ENCODE data around the gene ANKRD40CL. TPM values are rescaled to one million over a fixed set of nuclear protein-coding genes. Genes with fewer than 3 reads are reported as not detected.

Gene ANKRD40CL
- total RNA-seq, 1 experiment from 2014 or later: not detected

DNA sequence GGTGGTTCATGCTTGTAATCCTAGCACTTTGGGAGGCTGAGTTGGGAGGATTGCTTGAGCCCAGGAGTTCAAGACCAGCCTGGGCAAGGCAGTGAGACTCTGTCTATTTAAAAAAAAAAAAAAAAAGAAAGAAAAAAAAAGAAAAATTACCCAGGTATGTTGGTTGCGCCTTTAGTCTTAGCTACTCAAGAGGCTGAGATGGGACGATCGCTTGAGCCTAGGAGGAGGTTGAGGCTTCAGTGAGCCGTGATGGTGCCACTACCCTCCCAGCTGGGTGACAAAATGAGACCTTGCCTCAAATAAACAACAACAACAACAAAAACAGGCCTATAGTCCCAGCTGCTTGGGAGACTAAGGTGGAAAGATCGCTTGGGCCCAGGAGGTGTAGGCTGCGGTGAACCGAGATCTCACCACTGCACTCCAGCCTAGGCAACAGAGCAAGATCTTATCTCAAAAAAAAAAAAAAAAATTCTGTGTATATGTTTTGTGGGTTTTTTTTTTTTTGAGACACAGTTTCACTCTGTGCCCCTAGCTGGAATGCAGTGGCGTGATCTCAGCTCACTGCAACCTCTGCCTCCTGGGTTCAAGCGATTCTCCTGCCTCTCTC, 12.5 kb upstream of the ANKRD40CL start (continued):
- TF ChIP-seq, protein P1, sequence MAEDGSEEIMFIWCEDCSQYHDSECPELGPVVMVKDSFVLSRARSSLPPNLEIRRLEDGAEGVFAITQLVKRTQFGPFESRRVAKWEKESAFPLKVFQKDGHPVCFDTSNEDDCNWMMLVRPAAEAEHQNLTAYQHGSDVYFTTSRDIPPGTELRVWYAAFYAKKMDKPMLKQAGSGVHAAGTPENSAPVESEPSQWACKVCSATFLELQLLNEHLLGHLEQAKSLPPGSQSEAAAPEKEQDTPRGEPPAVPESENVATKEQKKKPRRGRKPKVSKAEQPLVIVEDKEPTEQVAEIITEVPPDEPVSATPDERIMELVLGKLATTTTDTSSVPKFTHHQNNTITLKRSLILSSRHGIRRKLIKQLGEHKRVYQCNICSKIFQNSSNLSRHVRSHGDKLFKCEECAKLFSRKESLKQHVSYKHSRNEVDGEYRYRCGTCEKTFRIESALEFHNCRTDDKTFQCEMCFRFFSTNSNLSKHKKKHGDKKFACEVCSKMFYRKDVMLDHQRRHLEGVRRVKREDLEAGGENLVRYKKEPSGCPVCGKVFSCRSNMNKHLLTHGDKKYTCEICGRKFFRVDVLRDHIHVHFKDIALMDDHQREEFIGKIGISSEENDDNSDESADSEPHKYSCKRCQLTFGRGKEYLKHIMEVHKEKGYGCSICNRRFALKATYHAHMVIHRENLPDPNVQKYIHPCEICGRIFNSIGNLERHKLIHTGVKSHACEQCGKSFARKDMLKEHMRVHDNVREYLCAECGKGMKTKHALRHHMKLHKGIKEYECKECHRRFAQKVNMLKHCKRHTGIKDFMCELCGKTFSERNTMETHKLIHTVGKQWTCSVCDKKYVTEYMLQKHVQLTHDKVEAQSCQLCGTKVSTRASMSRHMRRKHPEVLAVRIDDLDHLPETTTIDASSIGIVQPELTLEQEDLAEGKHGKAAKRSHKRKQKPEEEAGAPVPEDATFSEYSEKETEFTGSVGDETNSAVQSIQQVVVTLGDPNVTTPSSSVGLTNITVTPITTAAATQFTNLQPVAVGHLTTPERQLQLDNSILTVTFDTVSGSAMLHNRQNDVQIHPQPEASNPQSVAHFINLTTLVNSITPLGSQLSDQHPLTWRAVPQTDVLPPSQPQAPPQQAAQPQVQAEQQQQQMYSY (CRISPR knock-in tag; IDR thresholded peaks at IDR 0.05): no peak

DNA sequence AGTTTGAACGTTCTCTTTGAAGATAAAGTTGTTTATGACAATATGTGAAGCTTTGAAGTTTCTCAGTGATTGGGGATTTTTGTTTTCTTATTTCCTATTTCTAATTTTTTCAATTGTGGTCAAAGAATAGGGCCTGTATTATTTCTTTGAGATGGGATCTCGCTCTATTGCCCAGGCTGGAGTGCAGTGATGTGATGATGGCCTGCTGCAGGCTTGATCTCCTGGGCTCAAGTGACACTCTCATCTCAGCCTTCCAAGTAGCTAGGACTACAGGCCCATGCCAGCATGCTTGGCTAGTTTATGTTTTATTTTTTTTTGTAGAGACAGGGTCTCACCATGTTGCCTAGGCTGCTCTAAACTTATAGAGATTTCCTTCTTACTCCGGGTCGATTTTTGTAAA, 11.7 kb upstream of the ANKRD40CL start:
- ChIA-PET CTCF (interaction anchor here (1.2 to 2.7 kb wide), 3 partner anchors 27 to 73 kb away, joined by 3 to 12 read pairs (median 5); no protein-coding TSS in a partner anchor), POLR2A (no interaction called here)
- Mint-ChIP-seq H3K9me3 (no peaks in the 10 kb centered on the region), H3K27ac (no peak overlapping the region), H3K27me3 (ENCODE audit: low read depth) (no peaks in the 10 kb centered on the region), H3K4me1 (no peaks in the 10 kb centered on the region; the same call in 1 of the 2 replicates), H3K36me3 (no peaks in the 10 kb centered on the region), H3K4me3 (no peak overlapping the region)
- no peak for ATAC-seq
- no peak for TF ChIP-seq IRF2 (CRISPR knock-in tag; IDR thresholded peaks at IDR 0.05; ENCODE audit: borderline replicate concordance, low read depth)
- TF ChIP-seq GABPB1 (CRISPR knock-in tag; IDR thresholded peaks at IDR 0.05): no peak
- TF ChIP-seq MYBL2 (CRISPR knock-in tag; IDR thresholded peaks at IDR 0.05): no peak
- no peak for TF ChIP-seq ZNF423 (CRISPR knock-in tag; IDR thresholded peaks at IDR 0.05)
- TF ChIP-seq PRRX2 (CRISPR knock-in tag; IDR thresholded peaks at IDR 0.05): no peak
- no peak for TF ChIP-seq NFYB (CRISPR knock-in tag; conservative IDR thresholded peaks at IDR 0.05; ENCODE audit: low read depth)
- TF ChIP-seq, protein P2, sequence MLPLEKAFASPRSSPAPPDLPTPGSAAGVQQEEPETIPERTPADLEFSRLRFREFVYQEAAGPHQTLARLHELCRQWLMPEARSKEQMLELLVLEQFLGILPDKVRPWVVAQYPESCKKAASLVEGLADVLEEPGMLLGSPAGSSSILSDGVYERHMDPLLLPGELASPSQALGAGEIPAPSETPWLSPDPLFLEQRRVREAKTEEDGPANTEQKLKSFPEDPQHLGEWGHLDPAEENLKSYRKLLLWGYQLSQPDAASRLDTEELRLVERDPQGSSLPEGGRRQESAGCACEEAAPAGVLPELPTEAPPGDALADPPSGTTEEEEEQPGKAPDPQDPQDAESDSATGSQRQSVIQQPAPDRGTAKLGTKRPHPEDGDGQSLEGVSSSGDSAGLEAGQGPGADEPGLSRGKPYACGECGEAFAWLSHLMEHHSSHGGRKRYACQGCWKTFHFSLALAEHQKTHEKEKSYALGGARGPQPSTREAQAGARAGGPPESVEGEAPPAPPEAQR (CRISPR knock-in tag; IDR thresholded peaks at IDR 0.05): no peak
- TF ChIP-seq, protein P3, sequence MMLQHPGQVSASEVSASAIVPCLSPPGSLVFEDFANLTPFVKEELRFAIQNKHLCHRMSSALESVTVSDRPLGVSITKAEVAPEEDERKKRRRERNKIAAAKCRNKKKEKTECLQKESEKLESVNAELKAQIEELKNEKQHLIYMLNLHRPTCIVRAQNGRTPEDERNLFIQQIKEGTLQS (CRISPR knock-in tag; conservative IDR thresholded peaks at IDR 0.05): no peak
- TF ChIP-seq ZNF263 (CRISPR knock-in tag; IDR thresholded peaks at IDR 0.05; ENCODE audit: low read depth): no peak
- no peak for TF ChIP-seq TEAD4 (CRISPR knock-in tag; IDR thresholded peaks at IDR 0.05)
- TF ChIP-seq JAZF1 (CRISPR knock-in tag; IDR thresholded peaks at IDR 0.05): no peak
- no peak for TF ChIP-seq KAT7 (CRISPR knock-in tag; IDR thresholded peaks at IDR 0.05; ENCODE audit: borderline replicate concordance)
- TF ChIP-seq, protein P1 (CRISPR knock-in tag; IDR thresholded peaks at IDR 0.05): no peak
- no peak for TF ChIP-seq SOX15 (CRISPR knock-in tag; IDR thresholded peaks at IDR 0.05)
- TF ChIP-seq ZNF416 (CRISPR knock-in tag; IDR thresholded peaks at IDR 0.05): no peak
- TF ChIP-seq ZBTB21 (CRISPR knock-in tag; IDR thresholded peaks at IDR 0.05; ENCODE audit: borderline replicate concordance): no peak
- TF ChIP-seq, protein P4, sequence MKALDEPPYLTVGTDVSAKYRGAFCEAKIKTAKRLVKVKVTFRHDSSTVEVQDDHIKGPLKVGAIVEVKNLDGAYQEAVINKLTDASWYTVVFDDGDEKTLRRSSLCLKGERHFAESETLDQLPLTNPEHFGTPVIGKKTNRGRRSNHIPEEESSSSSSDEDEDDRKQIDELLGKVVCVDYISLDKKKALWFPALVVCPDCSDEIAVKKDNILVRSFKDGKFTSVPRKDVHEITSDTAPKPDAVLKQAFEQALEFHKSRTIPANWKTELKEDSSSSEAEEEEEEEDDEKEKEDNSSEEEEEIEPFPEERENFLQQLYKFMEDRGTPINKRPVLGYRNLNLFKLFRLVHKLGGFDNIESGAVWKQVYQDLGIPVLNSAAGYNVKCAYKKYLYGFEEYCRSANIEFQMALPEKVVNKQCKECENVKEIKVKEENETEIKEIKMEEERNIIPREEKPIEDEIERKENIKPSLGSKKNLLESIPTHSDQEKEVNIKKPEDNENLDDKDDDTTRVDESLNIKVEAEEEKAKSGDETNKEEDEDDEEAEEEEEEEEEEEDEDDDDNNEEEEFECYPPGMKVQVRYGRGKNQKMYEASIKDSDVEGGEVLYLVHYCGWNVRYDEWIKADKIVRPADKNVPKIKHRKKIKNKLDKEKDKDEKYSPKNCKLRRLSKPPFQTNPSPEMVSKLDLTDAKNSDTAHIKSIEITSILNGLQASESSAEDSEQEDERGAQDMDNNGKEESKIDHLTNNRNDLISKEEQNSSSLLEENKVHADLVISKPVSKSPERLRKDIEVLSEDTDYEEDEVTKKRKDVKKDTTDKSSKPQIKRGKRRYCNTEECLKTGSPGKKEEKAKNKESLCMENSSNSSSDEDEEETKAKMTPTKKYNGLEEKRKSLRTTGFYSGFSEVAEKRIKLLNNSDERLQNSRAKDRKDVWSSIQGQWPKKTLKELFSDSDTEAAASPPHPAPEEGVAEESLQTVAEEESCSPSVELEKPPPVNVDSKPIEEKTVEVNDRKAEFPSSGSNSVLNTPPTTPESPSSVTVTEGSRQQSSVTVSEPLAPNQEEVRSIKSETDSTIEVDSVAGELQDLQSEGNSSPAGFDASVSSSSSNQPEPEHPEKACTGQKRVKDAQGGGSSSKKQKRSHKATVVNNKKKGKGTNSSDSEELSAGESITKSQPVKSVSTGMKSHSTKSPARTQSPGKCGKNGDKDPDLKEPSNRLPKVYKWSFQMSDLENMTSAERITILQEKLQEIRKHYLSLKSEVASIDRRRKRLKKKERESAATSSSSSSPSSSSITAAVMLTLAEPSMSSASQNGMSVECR (CRISPR knock-in tag; IDR thresholded peaks at IDR 0.05; ENCODE audit: borderline replicate concordance): no peak
- TF ChIP-seq ZNF138 (CRISPR knock-in tag; conservative IDR thresholded peaks at IDR 0.05): no peak
- no peak for DNase-seq (ENCODE audit: low spot score)
